ENCODE results near the gene PFDN2. TPM values are rescaled to one million over a fixed set of nuclear protein-coding genes. Genes with fewer than 3 reads are reported as not detected.
A peak's percentile ranks its signal among the peaks of the same experiment; 100 is the strongest.
"Not testable (repeated sequence)": the region's sequence is repeated elsewhere in the genome, so short reads cannot be mapped to it uniquely, and the experiment has no call there.

Gene PFDN2
- total RNA-seq, 1 donor: 20.0 TPM

GRCh38 chr1:161122967-161123366 lies 5.1 kb upstream of the PFDN2 start:
- H3K27me3 ChIP-seq (ENCODE audit: insufficient read depth, low read length): no peaks in the 10 kb centered on the region

DNA sequence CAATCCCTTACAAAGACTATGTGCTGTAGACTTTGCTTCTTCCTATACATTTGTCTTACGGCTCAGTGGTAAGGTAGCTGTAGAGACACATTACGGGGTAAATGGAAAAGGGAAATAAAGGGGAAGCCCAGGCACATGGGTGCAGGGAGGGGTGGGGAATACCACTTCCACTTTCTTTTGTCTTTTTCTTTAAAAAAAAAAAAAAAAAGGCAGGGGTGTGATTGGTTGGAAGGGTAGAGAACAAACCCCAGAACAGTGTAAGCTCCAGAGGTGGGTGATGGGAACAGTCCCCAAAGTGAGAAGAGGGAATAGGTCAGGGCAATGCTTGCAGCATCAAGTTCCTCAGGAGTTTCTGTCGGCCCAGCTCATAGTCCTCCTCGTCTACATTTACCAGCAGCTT lies 4.0 kb upstream of the PFDN2 start:
- peaks cover 58% of the 10 kb centered on the region for H3K4me1 ChIP-seq (ENCODE audit: insufficient read depth, low read length)
- H3K9me3 ChIP-seq (ENCODE audit: low read depth, low read length): no peaks in the 10 kb centered on the region
- no peaks in the 10 kb centered on the region for H3K27me3 ChIP-seq (ENCODE audit: insufficient read depth, low read length)
- no peak overlapping the region for H3K4me3 ChIP-seq (ENCODE audit: low read length)

More at GRCh38 chr1:161122967-161123366, 5.1 kb upstream of the PFDN2 start:
- Histone ChIP-seq H3K4me1 (ENCODE audit: insufficient read depth, low read length) (peaks cover 62% of the 10 kb centered on the region), H3K4me3 (ENCODE audit: low read length) (no peak overlapping the region), H3K9me3 (ENCODE audit: low read depth, low read length) (no peaks in the 10 kb centered on the region)

DNA sequence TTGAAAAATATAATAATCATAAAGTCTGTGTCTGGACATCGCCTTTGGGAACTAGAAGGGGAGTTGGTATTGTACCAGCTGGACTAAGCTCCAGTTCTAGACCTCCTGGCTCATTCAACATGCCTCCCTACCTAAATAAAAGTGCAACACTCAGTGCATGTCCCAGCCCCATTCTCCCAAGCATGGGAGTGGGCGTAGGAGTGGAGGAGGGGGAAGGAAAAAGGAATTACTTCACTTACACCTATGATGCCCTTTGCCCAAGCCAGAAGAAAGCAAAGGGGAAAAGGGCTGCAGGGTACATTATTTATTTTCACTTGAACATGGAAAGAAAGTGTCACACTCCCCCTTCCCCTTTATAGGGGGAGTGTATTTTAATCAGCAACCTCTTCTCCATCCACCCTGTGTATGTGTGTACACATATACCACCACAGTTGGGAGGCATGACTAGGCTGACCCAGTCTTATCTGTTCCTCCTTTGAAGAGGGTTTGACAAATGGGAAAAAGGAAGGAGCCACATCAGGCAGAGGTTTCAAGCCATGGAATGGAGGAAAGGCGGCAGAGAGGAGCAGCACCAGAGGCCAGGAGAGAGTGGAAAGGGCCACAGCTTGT lies 3.3 kb upstream of the PFDN2 start:
- Histone ChIP-seq H3K27me3 (ENCODE audit: insufficient read depth, low read length) (no peaks in the 10 kb centered on the region), H3K4me1 (ENCODE audit: insufficient read depth, low read length) (peaks cover 62% of the 10 kb centered on the region), H3K9me3 (ENCODE audit: low read depth, low read length) (no peaks in the 10 kb centered on the region), H3K4me3 (ENCODE audit: low read length) (no peak overlapping the region)

GRCh38 chr1:161119092-161119903 lies 1.5 kb upstream of the PFDN2 start:
- H3K9me3 ChIP-seq (ENCODE audit: low read depth, low read length): no peaks in the 10 kb centered on the region
- H3K4me3 ChIP-seq (ENCODE audit: low read length): no peak overlapping the region
- H3K4me1 ChIP-seq (ENCODE audit: insufficient read depth, low read length): peaks cover 75% of the 10 kb centered on the region
- no peaks in the 10 kb centered on the region for H3K27me3 ChIP-seq (ENCODE audit: insufficient read depth, low read length)

GRCh38 chr1:161115961-161116360 lies 1.9 kb downstream of the PFDN2 start:
- H3K9me3 ChIP-seq (ENCODE audit: low read depth, low read length); H3K27me3 ChIP-seq (ENCODE audit: insufficient read depth, low read length); H3K4me3 ChIP-seq (ENCODE audit: low read length): not testable (repeated sequence)
- H3K4me1 ChIP-seq (ENCODE audit: insufficient read depth, low read length): peaks cover 79% of the 10 kb centered on the region

DNA sequence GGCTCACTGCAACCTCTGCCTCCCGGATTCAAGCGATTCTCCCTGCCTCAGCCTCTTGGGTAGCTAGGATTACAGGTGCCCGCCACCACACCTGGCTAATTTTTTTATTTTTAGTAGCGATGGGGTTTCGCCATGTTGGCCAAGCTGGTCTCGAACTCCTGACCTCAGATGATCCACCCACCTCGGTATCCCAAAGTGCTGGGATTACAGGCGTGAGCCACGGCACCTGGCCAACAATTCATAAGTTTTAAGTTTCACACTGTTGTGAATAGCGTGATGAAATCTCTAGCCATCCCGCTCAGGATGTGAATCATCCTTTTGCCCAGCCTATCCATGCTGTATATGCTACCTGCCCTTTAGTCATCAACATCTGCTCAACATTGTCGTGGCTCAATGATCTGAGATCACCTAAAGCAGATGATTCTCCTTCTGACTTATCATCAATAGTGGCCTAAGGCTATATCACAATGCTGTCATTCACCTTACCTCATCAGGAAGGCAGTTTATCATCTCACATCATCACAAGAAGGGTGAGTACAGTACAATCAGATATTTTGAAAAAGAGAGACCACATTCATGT lies 2.6 kb downstream of the PFDN2 start:
- peaks cover 73% of the 10 kb centered on the region for H3K4me1 ChIP-seq (ENCODE audit: insufficient read depth, low read length)
- no peaks in the 10 kb centered on the region for H3K27me3 ChIP-seq (ENCODE audit: insufficient read depth, low read length)
- no peaks in the 10 kb centered on the region for H3K9me3 ChIP-seq (ENCODE audit: low read depth, low read length)
- H3K4me3 ChIP-seq (ENCODE audit: low read length): no peak overlapping the region

GRCh38 chr1:161114556-161114955 lies 3.3 kb downstream of the PFDN2 start:
- peaks cover 67% of the 10 kb centered on the region for H3K4me1 ChIP-seq (ENCODE audit: insufficient read depth, low read length)

DNA sequence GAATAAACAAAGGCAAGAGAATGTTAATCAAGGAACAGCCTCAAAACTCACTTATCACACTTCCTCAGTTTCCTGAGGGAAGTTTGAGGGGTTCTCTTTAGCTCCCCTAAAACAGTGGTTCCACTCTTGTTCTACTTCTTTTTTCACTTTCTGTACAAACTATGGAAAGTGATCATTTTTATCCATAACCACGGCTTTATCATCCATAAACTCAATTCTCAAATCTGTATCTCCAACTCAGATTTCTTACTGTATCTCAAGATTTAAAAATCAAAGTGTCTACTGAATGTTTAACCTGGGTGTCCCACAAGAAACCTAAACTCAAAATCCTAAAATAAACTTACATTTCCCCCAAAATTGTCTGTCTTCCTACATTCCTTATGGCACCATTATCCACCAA lies 3.9 kb downstream of the PFDN2 start:
- Histone ChIP-seq H3K27me3 (ENCODE audit: insufficient read depth, low read length) (no peaks in the 10 kb centered on the region), H3K9me3 (ENCODE audit: low read depth, low read length) (no peaks in the 10 kb centered on the region), H3K4me3 (ENCODE audit: low read length) (no peak overlapping the region), H3K4me1 (ENCODE audit: insufficient read depth, low read length) (peaks cover 60% of the 10 kb centered on the region)

More at GRCh38 chr1:161114556-161114955, 3.3 kb downstream of the PFDN2 start:
- Histone ChIP-seq H3K27me3 (ENCODE audit: insufficient read depth, low read length) (no peaks in the 10 kb centered on the region), H3K4me3 (ENCODE audit: low read length) (no peak overlapping the region), H3K9me3 (ENCODE audit: low read depth, low read length) (no peaks in the 10 kb centered on the region)

GRCh38 chr1:161111527-161111926 lies 6.3 kb downstream of the PFDN2 start:
- H3K9me3 ChIP-seq (ENCODE audit: low read depth, low read length): no peaks in the 10 kb centered on the region
- H3K27me3 ChIP-seq (ENCODE audit: insufficient read depth, low read length): no peaks in the 10 kb centered on the region
- peaks cover 43% of the 10 kb centered on the region for H3K4me1 ChIP-seq (ENCODE audit: insufficient read depth, low read length)
- H3K4me3 ChIP-seq (ENCODE audit: low read length): no peak overlapping the region

DNA sequence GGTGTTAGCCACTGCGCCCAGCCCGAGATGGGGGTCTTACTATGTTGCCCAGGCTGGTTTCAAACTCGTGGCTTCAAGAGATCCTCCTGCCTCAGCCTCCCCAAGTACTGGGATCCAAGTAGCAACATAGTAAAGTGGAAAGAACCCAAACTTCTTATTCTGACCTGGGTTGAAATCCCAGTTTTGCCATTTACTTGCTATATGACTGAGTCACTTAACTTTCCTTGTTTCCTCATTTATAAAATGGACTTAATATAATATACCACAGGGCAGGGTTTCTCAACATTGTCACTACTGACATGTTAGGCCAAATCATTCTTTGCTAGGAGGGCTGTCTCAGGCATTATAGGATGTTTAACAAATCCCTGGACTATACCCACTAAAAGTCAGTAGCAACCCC lies 6.7 kb downstream of the PFDN2 start:
- H3K4me1 ChIP-seq (ENCODE audit: insufficient read depth, low read length): peaks cover 39% of the 10 kb centered on the region
- no peaks in the 10 kb centered on the region for H3K27me3 ChIP-seq (ENCODE audit: insufficient read depth, low read length)
- H3K4me3 ChIP-seq (ENCODE audit: low read length): no peak overlapping the region
- no peaks in the 10 kb centered on the region for H3K9me3 ChIP-seq (ENCODE audit: low read depth, low read length)

- Histone ChIP-seq H3K9me3 (ENCODE audit: low read depth, low read length) (no peaks in the 10 kb centered on the region), H3K4me1 (ENCODE audit: insufficient read depth, low read length) (peaks cover 6% of the 10 kb centered on the region), H3K4me3 (ENCODE audit: low read length) (no peak overlapping the region), H3K27me3 (ENCODE audit: insufficient read depth, low read length) (no peaks in the 10 kb centered on the region)
Measured at GRCh38 chr1:161106431-161106830, 11.4 kb downstream of the PFDN2 start.

DNA sequence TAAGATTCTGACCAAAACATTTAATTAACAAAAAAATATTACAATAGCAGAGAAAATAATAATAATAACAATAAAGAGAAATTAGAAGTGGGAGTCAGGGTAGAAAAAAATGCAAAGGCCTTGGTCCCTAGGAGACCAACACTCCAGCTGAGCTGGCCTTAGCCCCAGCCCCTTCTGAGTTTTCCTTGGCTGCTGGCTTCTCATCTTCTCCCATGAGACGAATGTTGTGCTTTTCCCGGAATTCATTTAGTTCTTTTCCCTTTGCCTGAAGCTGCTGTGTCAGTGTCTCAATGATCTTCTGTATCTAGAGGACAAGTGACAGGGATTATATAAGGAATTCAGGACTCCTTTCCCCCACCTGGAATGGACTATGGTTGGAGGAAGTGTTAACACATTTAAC lies 17.3 kb downstream of the PFDN2 start:
- H3K4me3 ChIP-seq (ENCODE audit: low read length): no peak overlapping the region
- no peaks in the 10 kb centered on the region for H3K9me3 ChIP-seq (ENCODE audit: low read depth, low read length)
- peaks cover 34% of the 10 kb centered on the region for H3K4me1 ChIP-seq (ENCODE audit: insufficient read depth, low read length)
- no peaks in the 10 kb centered on the region for H3K27me3 ChIP-seq (ENCODE audit: insufficient read depth, low read length)

GRCh38 chr1:161099090-161099802 lies 18.6 kb downstream of the PFDN2 start:
- Histone ChIP-seq H3K4me1 (ENCODE audit: insufficient read depth, low read length) (peaks cover 34% of the 10 kb centered on the region), H3K9me3 (ENCODE audit: low read depth, low read length) (no peaks in the 10 kb centered on the region), H3K27me3 (ENCODE audit: insufficient read depth, low read length) (no peaks in the 10 kb centered on the region), H3K4me3 (ENCODE audit: low read length) (no peak overlapping the region)

GRCh38 chr1:161098210-161099068 lies 19.4 kb downstream of the PFDN2 start, which contains the start of gene KLHDC9:
Gene KLHDC9, plus strand, starts transcription at chr1:161098361. Its CDS starts 175 bp downstream, at chr1:161098536.
- H3K9me3 ChIP-seq (ENCODE audit: low read depth, low read length): no peaks in the 10 kb centered on the region
- H3K4me1 ChIP-seq (ENCODE audit: insufficient read depth, low read length): peaks cover 34% of the 10 kb centered on the region
- peak within 1 kb of the TSS; percentile 45 for H3K4me3 ChIP-seq (ENCODE audit: low read length)
- H3K27me3 ChIP-seq (ENCODE audit: insufficient read depth, low read length): no peaks in the 10 kb centered on the region

Measured in mononuclear cell (primary cell).